ENCODE data around the gene HP. TPM values are rescaled to one million over a fixed set of nuclear protein-coding genes. Genes with fewer than 3 reads are reported as not detected.

HP gene
- total and polyA plus RNA-seq, 2 donors = 5.3 to 16.9 TPM

DNA sequence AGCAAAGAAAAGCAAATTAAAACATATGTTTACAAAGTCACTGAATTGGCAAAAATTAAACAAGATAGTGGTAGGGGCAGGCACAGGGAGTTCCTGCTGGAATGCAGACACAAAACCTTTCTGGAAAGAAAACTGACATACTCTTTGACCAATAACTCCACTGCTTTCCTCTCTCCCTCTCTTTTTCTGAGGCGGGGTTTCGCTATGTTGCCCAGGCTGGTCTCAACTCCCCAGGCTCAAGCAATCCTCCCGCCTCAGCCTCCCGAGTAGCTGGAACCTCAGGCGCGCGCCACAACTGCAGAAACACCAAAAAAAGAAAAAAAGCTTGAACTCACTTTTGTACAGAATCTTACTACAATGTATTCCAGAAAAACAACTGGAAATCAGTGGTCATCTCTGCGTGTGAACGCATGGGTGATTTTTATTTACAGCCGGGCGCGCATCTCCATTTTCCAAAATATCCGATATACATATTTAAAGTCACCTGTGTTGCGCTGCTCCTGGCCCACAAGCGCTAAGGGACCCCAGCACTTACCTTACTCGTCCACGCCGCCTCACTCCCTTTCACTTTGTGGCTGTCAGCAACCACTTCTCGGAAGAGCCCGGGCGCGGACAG lies 38.6 kb downstream of the HP start:
- WGBS = 2% methylated on average over 22 of the region's 22 CpGs
- H3K9me3 ChIP-seq (ENCODE audit: control insufficient read depth in 2 of 2, insufficient read depth in 1 of 2, low read length in 1 of 2) = no peaks in the 10 kb centered on the region
- peaks cover 32 to 38% of the 10 kb centered on the region in 2 donors for H3K36me3 ChIP-seq (ENCODE audit: control insufficient read depth in 2 of 2, insufficient read depth in 2 of 2, low read length in 1 of 2)
- H3K27ac ChIP-seq (ENCODE audit: low read depth in 1 of 2, low read length in 1 of 2) = peak overlapping the region; percentile 82 to 83
- peak in 2 of 9 donors; percentile 2 to 8 for DNase-seq (ENCODE audit: low read depth in 6 of 9, low spot score in 9 of 9)
- H3K4me1 ChIP-seq (ENCODE audit: control insufficient read depth in 2 of 2, insufficient read depth in 2 of 2, low read length in 2 of 2) = peaks cover 14 to 17% of the 10 kb centered on the region in 2 donors
- H3K27me3 ChIP-seq (ENCODE audit: control insufficient read depth in 2 of 2, insufficient read depth in 1 of 2, low read length in 1 of 2) = no peaks in the 10 kb centered on the region
- H3K4me3 ChIP-seq (ENCODE audit: low read length in 2 of 2) = peak overlapping the region; percentile 77 to 100

- H3K36me3 ChIP-seq (ENCODE audit: control insufficient read depth in 2 of 2, insufficient read depth in 2 of 2, low read length in 1 of 2) = peaks cover 34 to 42% of the 10 kb centered on the region in 2 donors
- no peaks in the 10 kb centered on the region for H3K27me3 ChIP-seq (ENCODE audit: control insufficient read depth in 2 of 2, insufficient read depth in 1 of 2, low read length in 1 of 2)
- peak; percentile 89 to 98 (median 96) for DNase-seq (ENCODE audit: low read depth in 6 of 9, low spot score in 9 of 9)
- peak within 1 kb of the TSS; percentile 77 to 100 for H3K4me3 ChIP-seq (ENCODE audit: low read length in 2 of 2)
- H3K9me3 ChIP-seq (ENCODE audit: control insufficient read depth in 2 of 2, insufficient read depth in 1 of 2, low read length in 1 of 2) = no peaks in the 10 kb centered on the region
- peaks cover 14 to 17% of the 10 kb centered on the region in 2 donors for H3K4me1 ChIP-seq (ENCODE audit: control insufficient read depth in 2 of 2, insufficient read depth in 2 of 2, low read length in 2 of 2)
- H3K27ac ChIP-seq (ENCODE audit: low read depth in 1 of 2, low read length in 1 of 2) = peak within 1 kb of the TSS; percentile 90 to 93
- under 1% methylated on average over 43 of the region's 43 CpGs for WGBS
These were observed 39.4 kb downstream of the HP start, which contains the start of the genes DHX38 and TXNL4B for GRCh38 chr16:72093448-72094265. Gene DHX38 (plus strand): TSS chr16:72093847. CDS start chr16:72096158, 2,311 bp downstream. Gene TXNL4B (minus strand): TSS chr16:72093620. CDS start chr16:72090749, 2,871 bp downstream.

DNA sequence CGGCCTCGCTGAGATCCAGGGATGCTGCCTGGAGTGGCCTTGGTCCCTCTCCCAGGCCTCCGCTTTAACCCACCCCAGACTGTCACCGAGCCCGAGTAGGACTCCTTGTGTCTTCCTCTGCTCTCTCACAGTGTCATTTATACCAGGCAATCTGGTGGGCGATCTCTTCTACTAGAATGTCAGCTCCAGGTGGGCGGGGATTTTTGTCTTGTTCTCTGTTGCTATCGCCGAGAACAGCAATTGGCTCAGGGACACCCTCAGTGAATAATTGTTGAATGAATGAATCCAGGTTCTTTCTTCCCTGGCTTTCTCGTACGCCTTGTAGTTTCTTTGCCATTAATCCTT lies 39.9 kb downstream of the HP start:
- peak in 7 of 9 donors; percentile 4 to 51 (median 19) for DNase-seq (ENCODE audit: low read depth in 6 of 9, low spot score in 9 of 9)
- no peaks in the 10 kb centered on the region for H3K27me3 ChIP-seq (ENCODE audit: control insufficient read depth in 2 of 2, insufficient read depth in 1 of 2, low read length in 1 of 2)
- H3K27ac ChIP-seq (ENCODE audit: low read depth in 1 of 2, low read length in 1 of 2) = peak overlapping the region; percentile 90 to 93
- H3K36me3 ChIP-seq (ENCODE audit: control insufficient read depth in 2 of 2, insufficient read depth in 2 of 2, low read length in 1 of 2) = peaks cover 35 to 42% of the 10 kb centered on the region in 2 donors
- no peaks in the 10 kb centered on the region for H3K9me3 ChIP-seq (ENCODE audit: control insufficient read depth in 2 of 2, insufficient read depth in 1 of 2, low read length in 1 of 2)
- H3K4me1 ChIP-seq (ENCODE audit: control insufficient read depth in 2 of 2, insufficient read depth in 2 of 2, low read length in 2 of 2) = peaks cover 14 to 17% of the 10 kb centered on the region in 2 donors
- H3K4me3 ChIP-seq (ENCODE audit: low read length in 2 of 2) = peak overlapping the region; percentile 77 to 100
- 2% methylated on average over 11 of the region's 11 CpGs for WGBS

- Histone ChIP-seq H3K27me3 (ENCODE audit: control insufficient read depth in 2 of 2, insufficient read depth in 1 of 2, low read length in 1 of 2) (no peaks in the 10 kb centered on the region), H3K27ac (ENCODE audit: low read depth in 1 of 2, low read length in 1 of 2) (no peak overlapping the region), H3K9me3 (ENCODE audit: control insufficient read depth in 2 of 2, insufficient read depth in 1 of 2, low read length in 1 of 2) (no peaks in the 10 kb centered on the region), H3K36me3 (ENCODE audit: control insufficient read depth in 2 of 2, insufficient read depth in 2 of 2, low read length in 1 of 2) (peaks cover 72 to 77% of the 10 kb centered on the region in 2 donors), H3K4me3 (ENCODE audit: low read length in 2 of 2) (no peak overlapping the region), H3K4me1 (ENCODE audit: control insufficient read depth in 2 of 2, insufficient read depth in 2 of 2, low read length in 2 of 2) (peaks cover 8 to 11% of the 10 kb centered on the region in 2 donors)
- WGBS = 95% methylated on average over 15 of the region's 15 CpGs
- DNase-seq (ENCODE audit: low read depth in 6 of 9, low spot score in 9 of 9) = no peak
These were observed 44.6 kb downstream of the HP start for GRCh38 chr16:72098936-72099335.

DNA sequence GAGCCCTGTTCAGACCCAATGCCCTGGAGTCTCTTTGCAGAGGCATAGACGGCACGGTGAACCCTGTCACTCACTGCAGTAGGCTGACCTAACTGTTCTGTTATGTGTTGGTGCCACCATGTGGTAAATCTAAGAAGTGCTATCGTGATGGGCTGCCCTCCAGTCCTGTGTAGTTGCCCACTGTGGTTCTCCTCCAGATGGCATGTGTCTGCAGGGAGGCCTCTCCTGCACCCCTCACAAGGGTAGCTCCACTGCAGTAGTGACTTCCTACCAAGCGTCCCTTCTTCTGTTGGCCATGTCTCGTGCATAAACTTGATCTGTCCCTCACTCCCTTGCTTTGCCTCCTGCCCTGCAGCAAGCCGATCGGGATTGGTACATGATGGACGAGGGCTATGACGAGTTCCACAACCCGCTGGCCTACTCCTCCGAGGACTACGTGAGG lies 45.1 kb downstream of the HP start:
- H3K27ac ChIP-seq (ENCODE audit: low read depth in 1 of 2, low read length in 1 of 2) = no peak overlapping the region
- no peaks in the 10 kb centered on the region for H3K27me3 ChIP-seq (ENCODE audit: control insufficient read depth in 2 of 2, insufficient read depth in 1 of 2, low read length in 1 of 2)
- WGBS = 82% methylated on average over 12 of the region's 12 CpGs
- H3K36me3 ChIP-seq (ENCODE audit: control insufficient read depth in 2 of 2, insufficient read depth in 2 of 2, low read length in 1 of 2) = peaks cover 76 to 81% of the 10 kb centered on the region in 2 donors
- peaks cover 8 to 9% of the 10 kb centered on the region in 2 donors for H3K4me1 ChIP-seq (ENCODE audit: control insufficient read depth in 2 of 2, insufficient read depth in 2 of 2, low read length in 2 of 2)
- no peak overlapping the region for H3K4me3 ChIP-seq (ENCODE audit: low read length in 2 of 2)
- peak; percentile 24 to 73 (median 47) for DNase-seq (ENCODE audit: low read depth in 6 of 9, low spot score in 9 of 9)
- H3K9me3 ChIP-seq (ENCODE audit: control insufficient read depth in 2 of 2, insufficient read depth in 1 of 2, low read length in 1 of 2) = no peaks in the 10 kb centered on the region

DNA sequence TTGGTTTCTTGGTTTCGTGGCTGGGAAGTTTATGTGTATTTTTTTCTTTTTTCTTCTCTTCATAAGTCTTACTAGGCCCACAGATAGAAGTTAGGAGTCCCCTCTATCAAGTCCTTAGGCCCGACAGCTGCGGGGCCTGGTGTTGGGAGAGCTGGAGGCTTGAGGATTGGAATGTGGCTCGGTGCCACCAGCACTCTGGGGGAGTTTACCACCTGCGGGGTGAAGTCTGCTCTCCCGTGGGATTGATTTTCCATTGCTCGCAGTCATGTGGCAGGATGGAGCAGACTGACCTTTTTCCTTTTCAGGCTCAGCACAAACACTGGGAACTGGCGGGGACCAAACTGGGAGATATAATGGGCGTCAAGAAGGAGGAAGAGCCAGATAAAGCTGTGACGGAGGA lies 46.9 kb downstream of the HP start:
- Histone ChIP-seq H3K27ac (ENCODE audit: low read depth in 1 of 2, low read length in 1 of 2) (no peak overlapping the region), H3K4me1 (ENCODE audit: control insufficient read depth in 2 of 2, insufficient read depth in 2 of 2, low read length in 2 of 2) (no peaks in the 10 kb centered on the region), H3K4me3 (ENCODE audit: low read length in 2 of 2) (no peak overlapping the region), H3K36me3 (ENCODE audit: control insufficient read depth in 2 of 2, insufficient read depth in 2 of 2, low read length in 1 of 2) (peaks cover 91 to 96% of the 10 kb centered on the region in 2 donors), H3K27me3 (ENCODE audit: control insufficient read depth in 2 of 2, insufficient read depth in 1 of 2, low read length in 1 of 2) (no peaks in the 10 kb centered on the region), H3K9me3 (ENCODE audit: control insufficient read depth in 2 of 2, insufficient read depth in 1 of 2, low read length in 1 of 2) (no peaks in the 10 kb centered on the region)
- no peak for DNase-seq (ENCODE audit: low read depth in 6 of 9, low spot score in 9 of 9)
- 98% methylated on average over 10 of the region's 10 CpGs for WGBS

DNA sequence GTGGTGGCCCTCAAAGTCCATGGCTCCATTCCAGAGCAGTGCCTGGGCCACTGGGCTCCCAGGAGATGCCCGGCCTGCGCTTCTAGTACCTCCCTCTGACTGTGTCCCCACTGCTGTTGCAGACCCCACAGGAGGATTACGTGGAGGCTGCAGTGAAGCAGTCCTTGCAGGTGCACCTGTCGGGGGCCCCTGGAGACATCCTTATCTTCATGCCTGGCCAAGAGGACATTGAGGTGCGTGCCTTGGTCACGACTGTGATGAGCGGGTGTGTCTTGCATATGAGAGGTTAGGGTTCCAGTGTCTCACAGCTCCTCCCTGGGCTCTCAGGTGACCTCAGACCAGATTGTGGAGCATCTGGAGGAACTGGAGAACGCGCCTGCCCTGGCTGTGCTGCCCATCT lies 50.6 kb downstream of the HP start:
- H3K36me3 ChIP-seq (ENCODE audit: control insufficient read depth in 2 of 2, insufficient read depth in 2 of 2, low read length in 1 of 2) = peaks cover 94 to 97% of the 10 kb centered on the region in 2 donors
- no peaks in the 10 kb centered on the region for H3K27me3 ChIP-seq (ENCODE audit: control insufficient read depth in 2 of 2, insufficient read depth in 1 of 2, low read length in 1 of 2)
- H3K27ac ChIP-seq (ENCODE audit: low read depth in 1 of 2, low read length in 1 of 2) = no peak overlapping the region
- no peaks in the 10 kb centered on the region for H3K9me3 ChIP-seq (ENCODE audit: control insufficient read depth in 2 of 2, insufficient read depth in 1 of 2, low read length in 1 of 2)
- no peaks in the 10 kb centered on the region for H3K4me1 ChIP-seq (ENCODE audit: control insufficient read depth in 2 of 2, insufficient read depth in 2 of 2, low read length in 2 of 2)
- H3K4me3 ChIP-seq (ENCODE audit: low read length in 2 of 2) = no peak overlapping the region
- DNase-seq (ENCODE audit: low read depth in 6 of 9, low spot score in 9 of 9) = no peak
- over 99% methylated on average over 9 of the region's 9 CpGs for WGBS

DNA sequence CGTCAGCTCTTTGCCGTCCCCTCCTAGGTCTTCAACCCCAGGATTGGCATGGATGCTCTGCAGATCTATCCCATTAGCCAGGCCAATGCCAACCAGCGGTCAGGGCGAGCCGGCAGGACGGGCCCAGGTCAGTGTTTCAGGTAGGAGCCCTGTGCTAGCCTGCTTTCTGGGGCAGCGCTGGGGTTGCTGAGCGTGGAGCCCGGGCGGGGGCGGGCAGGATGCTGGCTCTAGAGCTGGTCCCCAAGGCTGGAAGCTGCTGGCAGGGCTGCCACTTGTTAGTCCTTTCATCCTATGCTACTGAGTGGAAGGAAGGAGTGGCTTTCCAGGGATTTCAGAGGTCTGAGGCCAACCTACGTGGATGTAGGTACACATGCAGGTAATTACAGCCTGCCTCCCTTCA lies 51.7 kb downstream of the HP start:
- no peaks in the 10 kb centered on the region for H3K4me1 ChIP-seq (ENCODE audit: control insufficient read depth in 2 of 2, insufficient read depth in 2 of 2, low read length in 2 of 2)
- DNase-seq (ENCODE audit: low read depth in 6 of 9, low spot score in 9 of 9) = no peak
- H3K9me3 ChIP-seq (ENCODE audit: control insufficient read depth in 2 of 2, insufficient read depth in 1 of 2, low read length in 1 of 2) = no peaks in the 10 kb centered on the region
- no peak overlapping the region for H3K4me3 ChIP-seq (ENCODE audit: low read length in 2 of 2)
- peaks cover 95 to 97% of the 10 kb centered on the region in 2 donors for H3K36me3 ChIP-seq (ENCODE audit: control insufficient read depth in 2 of 2, insufficient read depth in 2 of 2, low read length in 1 of 2)
- H3K27me3 ChIP-seq (ENCODE audit: control insufficient read depth in 2 of 2, insufficient read depth in 1 of 2, low read length in 1 of 2) = no peaks in the 10 kb centered on the region
- H3K27ac ChIP-seq (ENCODE audit: low read depth in 1 of 2, low read length in 1 of 2) = no peak overlapping the region
- WGBS = 99% methylated on average over 12 of the region's 12 CpGs

DNA sequence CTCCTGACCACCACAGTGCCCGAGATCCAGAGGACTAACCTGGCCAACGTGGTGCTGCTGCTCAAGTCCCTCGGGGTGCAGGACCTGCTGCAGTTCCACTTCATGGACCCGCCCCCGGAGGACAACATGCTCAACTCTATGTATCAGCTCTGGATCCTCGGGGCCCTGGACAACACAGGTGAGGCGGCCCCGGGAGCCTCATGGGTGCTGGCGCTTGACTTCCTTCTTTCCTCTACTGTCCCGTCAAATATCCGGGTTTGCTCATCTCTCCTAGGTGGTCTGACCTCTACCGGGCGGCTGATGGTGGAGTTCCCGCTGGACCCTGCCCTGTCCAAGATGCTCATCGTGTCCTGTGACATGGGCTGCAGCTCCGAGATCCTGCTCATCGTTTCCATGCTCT lies 53.1 kb downstream of the HP start:
- H3K4me3 ChIP-seq (ENCODE audit: low read length in 2 of 2) = no peak overlapping the region

More for the DNA sequence above, 53.1 kb downstream of the HP start:
- no peak overlapping the region for H3K27ac ChIP-seq (ENCODE audit: low read depth in 1 of 2, low read length in 1 of 2)
- H3K27me3 ChIP-seq (ENCODE audit: control insufficient read depth in 2 of 2, insufficient read depth in 1 of 2, low read length in 1 of 2) = no peaks in the 10 kb centered on the region
- DNase-seq (ENCODE audit: low read depth in 6 of 9, low spot score in 9 of 9) = no peak
- 97% methylated on average over 17 of the region's 17 CpGs for WGBS
- H3K4me1 ChIP-seq (ENCODE audit: control insufficient read depth in 2 of 2, insufficient read depth in 2 of 2, low read length in 2 of 2) = no peaks in the 10 kb centered on the region
- no peaks in the 10 kb centered on the region for H3K9me3 ChIP-seq (ENCODE audit: control insufficient read depth in 2 of 2, insufficient read depth in 1 of 2, low read length in 1 of 2)
- H3K36me3 ChIP-seq (ENCODE audit: control insufficient read depth in 2 of 2, insufficient read depth in 2 of 2, low read length in 1 of 2) = peaks cover 95 to 97% of the 10 kb centered on the region in 2 donors
